Activated CD4-positive, alpha-beta T cell treated with anti-CD3 and anti-CD28 coated beads, Interleukin-2, amount 10 ng/mL, durations not matched to agents 24 days and 14 days (primary cell): ENCODE results near the gene KCTD5. TPM values are rescaled to one million over a fixed set of nuclear protein-coding genes. Genes with fewer than 3 reads are reported as not detected.
"Not testable (repeated sequence)": the region's sequence is repeated elsewhere in the genome, so short reads cannot be mapped to it uniquely, and the experiment has no call there.

ENCODE experiments used
- DNase-seq: peaks from one replicate; pipeline ENCODE4 v3.0.0; 2022
- H3K27ac Mint-ChIP-seq: one replicate; pipeline ENCODE4 v1.8.0; 2022; ENCODE audit warnings: mild to moderate bottlenecking, mixed read lengths
- H3K27me3 Mint-ChIP-seq: one replicate; pipeline ENCODE4 v1.8.0; 2022; ENCODE audit warnings: mixed read lengths
- H3K36me3 Mint-ChIP-seq: one replicate; pipeline ENCODE4 v1.8.0; 2022; ENCODE audit warnings: low read depth, mild to moderate bottlenecking, mixed read lengths
- H3K4me1 Mint-ChIP-seq: one replicate; pipeline ENCODE4 v1.8.0; 2021; ENCODE audit warnings: mixed read lengths
- H3K4me3 Mint-ChIP-seq: one replicate; pipeline ENCODE4 v1.8.0; 2022; ENCODE audit warnings: mild to moderate bottlenecking, moderate library complexity, mixed read lengths
- H3K9me3 Mint-ChIP-seq: one replicate; pipeline ENCODE4 v1.8.0; 2021; ENCODE audit warnings: mixed read lengths
- intact Hi-C: fragments of 100-400 bp; cut with micrococcal nuclease; formaldehyde crosslinking; loops from one replicate; pipeline ENCODE4 v1.15.1; 2023
- total RNA-seq: library from RNA; stranded (reverse); gene quantifications from 2 replicates; pipeline ENCODE4 v1.2.3, GENCODE V29; 2022

KCTD5 gene
- total RNA-seq, 1 donor from 2014 or later = 54.4 TPM

GRCh38 chr16:2680360-2680759 is 2.0 kb upstream of the KCTD5 start:
- H3K9me3 Mint-ChIP-seq, H3K36me3 Mint-ChIP-seq, DNase-seq, intact Hi-C loops, H3K27me3 Mint-ChIP-seq: not testable (repeated sequence)
- Mint-ChIP-seq H3K27ac (peak overlapping the region; percentile 37), H3K4me1 (peaks cover 12% of the 10 kb centered on the region), H3K4me3 (peak overlapping the region; percentile 40)

- not testable (repeated sequence) for H3K36me3 Mint-ChIP-seq, H3K9me3 Mint-ChIP-seq, DNase-seq, H3K27me3 Mint-ChIP-seq
- H3K27ac Mint-ChIP-seq = peak overlapping the region; percentile 88
- intact Hi-C loops = loop anchor here (2.0 kb wide), 1 partner anchor 38 kb away; the partner anchor contains the start of gene PRSS27
- peaks cover 28% of the 10 kb centered on the region for H3K4me1 Mint-ChIP-seq
- peak overlapping the region; percentile 100 for H3K4me3 Mint-ChIP-seq
Measured at GRCh38 chr16:2683041-2683440, 718 bp downstream of the KCTD5 start.

- intact Hi-C loops, DNase-seq, H3K27me3 Mint-ChIP-seq, H3K4me3 Mint-ChIP-seq, H3K9me3 Mint-ChIP-seq, H3K27ac Mint-ChIP-seq: not testable (repeated sequence)
- Mint-ChIP-seq H3K4me1 (peaks cover 29% of the 10 kb centered on the region), H3K36me3 (peaks cover 11% of the 10 kb centered on the region)
Measured at GRCh38 chr16:2686075-2686474, 3.8 kb downstream of the KCTD5 start.

DNA sequence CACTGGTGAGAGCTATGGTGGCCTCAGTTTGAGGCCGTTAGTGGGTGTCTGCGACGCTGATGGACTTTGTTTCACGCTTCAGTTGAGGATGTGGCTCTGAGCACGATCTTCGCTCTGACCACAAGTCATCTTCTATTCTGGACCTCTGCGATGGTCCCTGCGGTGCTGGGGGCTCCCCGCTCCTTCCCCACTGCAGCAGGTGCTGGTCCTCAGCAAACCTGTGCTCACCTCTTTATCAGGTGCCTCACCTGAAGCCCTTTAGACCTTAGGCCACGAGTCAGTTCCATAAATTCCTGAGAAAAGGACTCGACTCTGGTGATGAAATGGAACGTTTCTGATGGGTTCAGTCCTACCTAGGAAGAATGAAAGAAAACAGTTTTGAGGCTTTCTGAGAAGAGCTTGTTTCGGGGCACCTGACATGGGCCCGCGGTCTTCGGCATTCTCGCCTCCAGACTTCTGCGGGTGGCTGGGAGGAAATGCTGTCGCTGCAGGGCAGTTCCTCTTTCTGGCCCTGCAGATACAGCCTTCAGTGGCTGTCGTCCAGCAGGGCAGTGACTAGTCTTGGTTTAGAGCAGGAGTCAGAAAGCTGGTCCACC is 4.7 kb downstream of the KCTD5 start:
- no peaks in the 10 kb centered on the region for H3K27me3 Mint-ChIP-seq
- peaks cover 10% of the 10 kb centered on the region for H3K36me3 Mint-ChIP-seq
- H3K27ac Mint-ChIP-seq = peak overlapping the region; percentile 90
- H3K4me3 Mint-ChIP-seq = peak overlapping the region; percentile 82
- peak; percentile 77 for DNase-seq
- intact Hi-C loops = no loop called here
- no peaks in the 10 kb centered on the region for H3K9me3 Mint-ChIP-seq
- peaks cover 27% of the 10 kb centered on the region for H3K4me1 Mint-ChIP-seq

GRCh38 chr16:2687531-2688308 is 5.4 kb downstream of the KCTD5 start:
- Mint-ChIP-seq H3K27me3 (no peaks in the 10 kb centered on the region), H3K27ac (peak overlapping the region; percentile 90), H3K36me3 (peaks cover 6% of the 10 kb centered on the region), H3K4me1 (peaks cover 24% of the 10 kb centered on the region), H3K9me3 (no peaks in the 10 kb centered on the region), H3K4me3 (peak overlapping the region; percentile 82)
- no peak for DNase-seq
- intact Hi-C loops = no loop called here

- DNase-seq, intact Hi-C loops, H3K9me3 Mint-ChIP-seq, H3K27me3 Mint-ChIP-seq, H3K36me3 Mint-ChIP-seq, H3K4me3 Mint-ChIP-seq, H3K27ac Mint-ChIP-seq: not testable (repeated sequence)
- peaks cover 22% of the 10 kb centered on the region for H3K4me1 Mint-ChIP-seq
Measured at GRCh38 chr16:2689422-2689821, 7.1 kb downstream of the KCTD5 start.

GRCh38 chr16:2689968-2690801 is 7.9 kb downstream of the KCTD5 start:
- H3K36me3 Mint-ChIP-seq = peaks cover 4% of the 10 kb centered on the region
- intact Hi-C loops = no loop called here
- no peaks in the 10 kb centered on the region for H3K9me3 Mint-ChIP-seq
- peaks cover 19% of the 10 kb centered on the region for H3K4me1 Mint-ChIP-seq
- no peak overlapping the region for H3K27ac Mint-ChIP-seq
- H3K27me3 Mint-ChIP-seq = no peaks in the 10 kb centered on the region
- H3K4me3 Mint-ChIP-seq = no peak overlapping the region
- no peak for DNase-seq

DNA sequence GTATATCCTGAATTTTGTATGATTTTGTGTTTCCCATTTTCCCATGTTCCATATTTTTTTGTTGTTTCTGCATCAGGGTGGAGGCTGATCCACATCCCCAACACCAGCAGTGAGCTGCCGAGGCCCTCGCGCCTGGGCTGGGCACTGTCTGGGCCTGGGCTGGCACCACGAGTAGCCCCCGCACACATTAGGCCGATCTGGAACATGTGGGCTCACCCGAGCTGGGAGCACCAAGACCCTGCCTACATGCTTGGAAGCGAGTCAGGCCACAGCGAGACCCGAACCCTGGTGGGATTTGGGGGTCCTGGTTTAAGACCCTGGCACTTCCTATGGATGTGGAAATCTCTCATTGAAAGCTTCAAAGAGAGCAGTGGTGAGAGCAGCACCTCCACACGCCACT is 8.5 kb downstream of the KCTD5 start:
- peaks cover 17% of the 10 kb centered on the region for H3K4me1 Mint-ChIP-seq
- DNase-seq = no peak
- H3K27ac Mint-ChIP-seq = no peak overlapping the region
- no peaks in the 10 kb centered on the region for H3K27me3 Mint-ChIP-seq
- no peak overlapping the region for H3K4me3 Mint-ChIP-seq
- intact Hi-C loops = no loop called here
- peaks cover 4% of the 10 kb centered on the region for H3K36me3 Mint-ChIP-seq
- H3K9me3 Mint-ChIP-seq = no peaks in the 10 kb centered on the region

GRCh38 chr16:2691491-2692248 is 9.3 kb downstream of the KCTD5 start:
- H3K27me3 Mint-ChIP-seq = no peaks in the 10 kb centered on the region
- peaks cover 17% of the 10 kb centered on the region for H3K4me1 Mint-ChIP-seq
- no peak overlapping the region for H3K4me3 Mint-ChIP-seq
- no peaks in the 10 kb centered on the region for H3K9me3 Mint-ChIP-seq
- intact Hi-C loops = no loop called here
- H3K27ac Mint-ChIP-seq = no peak overlapping the region
- H3K36me3 Mint-ChIP-seq = peaks cover 5% of the 10 kb centered on the region
- DNase-seq = no peak

DNA sequence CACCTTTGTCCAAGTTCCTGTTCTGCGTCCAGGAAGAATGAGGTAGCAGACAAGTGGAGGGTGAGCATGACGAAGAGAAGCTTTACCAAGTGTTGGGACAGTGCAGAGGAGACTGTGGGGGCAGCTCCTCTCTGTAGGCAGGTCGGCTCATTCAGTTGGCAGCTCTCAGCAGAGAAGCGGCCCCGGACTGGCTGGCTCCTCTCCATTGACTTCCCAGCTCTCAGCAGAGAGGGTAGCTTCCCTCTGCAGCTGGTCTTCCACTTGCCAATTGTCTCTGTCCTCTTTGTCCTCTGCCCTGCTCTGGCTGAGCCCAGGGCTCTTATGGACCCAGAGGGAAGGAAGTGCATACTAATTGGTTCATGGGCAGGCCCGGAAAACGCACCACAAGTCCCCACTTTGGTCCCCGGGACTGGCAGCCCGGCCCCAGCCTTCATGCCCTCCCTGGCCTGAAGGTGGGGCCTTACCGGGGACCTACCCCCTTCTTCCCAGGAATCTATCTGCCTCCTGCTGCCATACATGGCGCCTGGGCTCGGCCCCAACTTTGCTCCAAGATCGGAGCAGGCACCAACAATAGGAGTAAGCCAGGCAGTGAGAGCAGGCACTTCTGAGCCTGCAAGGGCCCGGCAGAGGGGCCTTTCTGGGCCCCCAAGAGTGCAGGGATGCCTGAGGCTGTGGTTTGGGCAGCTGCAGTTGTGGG is 10.1 kb downstream of the KCTD5 start:
- H3K9me3 Mint-ChIP-seq = no peaks in the 10 kb centered on the region
- H3K4me1 Mint-ChIP-seq = peaks cover 9% of the 10 kb centered on the region
- intact Hi-C loops = no loop called here
- H3K4me3 Mint-ChIP-seq = no peak overlapping the region
- H3K36me3 Mint-ChIP-seq = peaks cover 12% of the 10 kb centered on the region
- H3K27ac Mint-ChIP-seq = no peak overlapping the region
- DNase-seq = no peak
- H3K27me3 Mint-ChIP-seq = no peaks in the 10 kb centered on the region

DNA sequence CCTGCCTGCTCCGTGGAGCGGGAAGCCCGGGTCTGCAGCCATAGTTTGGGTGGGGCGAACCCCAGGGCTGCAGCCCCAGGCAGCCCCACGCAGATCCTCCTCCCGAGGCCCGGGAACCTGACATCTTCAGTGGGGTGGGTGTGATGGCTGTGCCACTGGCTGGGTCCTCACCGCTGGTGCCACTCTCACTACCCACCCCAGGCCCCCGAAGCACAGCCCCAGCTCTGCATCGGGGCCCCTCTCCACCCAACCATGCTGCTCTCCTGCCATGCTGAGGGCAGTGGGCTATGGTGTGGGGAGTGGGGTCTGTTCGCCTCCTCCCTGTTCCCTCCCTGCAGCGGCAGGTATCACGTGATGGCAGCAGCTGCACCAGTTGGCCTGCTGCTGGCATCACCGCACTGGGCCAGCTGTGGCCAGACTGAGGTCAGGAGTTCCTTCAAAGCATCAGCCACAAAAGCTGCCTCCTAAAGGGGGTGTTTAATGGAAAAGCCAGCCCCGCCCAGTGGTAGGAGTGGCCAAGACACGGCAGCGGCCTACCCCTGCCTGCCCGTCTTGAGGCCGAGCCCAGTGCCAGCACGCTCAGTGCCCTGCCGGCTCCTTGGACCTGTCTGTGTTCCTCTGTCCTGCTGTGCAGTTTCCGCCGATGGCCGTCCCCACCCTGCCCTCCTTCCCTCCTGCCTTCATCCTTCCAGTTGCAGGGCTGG is 10.8 kb downstream of the KCTD5 start:
- peaks cover 17% of the 10 kb centered on the region for H3K36me3 Mint-ChIP-seq
- H3K27me3 Mint-ChIP-seq = no peaks in the 10 kb centered on the region
- DNase-seq = no peak
- H3K27ac Mint-ChIP-seq = peak overlapping the region; percentile 71
- no peak overlapping the region for H3K4me3 Mint-ChIP-seq
- intact Hi-C loops = no loop called here
- H3K4me1 Mint-ChIP-seq = peaks cover 4% of the 10 kb centered on the region
- H3K9me3 Mint-ChIP-seq = no peaks in the 10 kb centered on the region

DNA sequence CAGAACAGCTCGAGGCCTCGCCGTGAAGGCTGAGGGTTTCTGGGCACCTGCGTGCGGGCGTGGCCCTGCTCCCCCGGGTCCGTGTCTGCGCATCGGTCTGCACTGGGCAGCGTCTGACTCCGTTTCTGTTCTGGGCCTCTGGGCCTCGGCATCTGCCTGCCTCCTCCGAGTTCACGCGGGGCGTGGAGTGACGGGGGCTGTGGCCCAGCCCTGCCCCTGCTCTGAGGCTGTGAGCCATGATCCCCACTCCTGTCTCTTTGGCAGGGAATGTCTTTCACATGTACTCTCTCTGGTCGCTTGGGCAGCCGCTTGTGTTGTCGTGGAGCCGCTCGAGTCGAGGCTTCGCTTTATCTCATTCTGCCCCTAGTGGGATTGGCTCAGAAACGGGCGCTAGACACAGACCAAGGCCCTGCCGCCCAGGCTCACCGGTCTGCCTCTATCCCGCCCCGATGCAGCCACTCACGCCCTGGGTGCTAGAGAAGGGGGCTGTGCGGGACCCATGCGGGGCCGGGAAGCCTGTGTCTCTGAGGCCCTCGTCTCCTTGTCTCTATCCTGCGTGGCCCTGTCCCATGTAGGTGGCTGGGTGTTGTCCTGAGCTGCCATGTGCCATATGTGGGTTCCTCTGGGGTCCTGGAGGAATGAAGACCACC is 14.4 kb downstream of the KCTD5 start:
- H3K4me3 Mint-ChIP-seq, H3K27me3 Mint-ChIP-seq, H3K9me3 Mint-ChIP-seq, H3K4me1 Mint-ChIP-seq, DNase-seq, intact Hi-C loops, H3K27ac Mint-ChIP-seq: not testable (repeated sequence)
- peaks cover 18% of the 10 kb centered on the region for H3K36me3 Mint-ChIP-seq
